K562 (cell line): ENCODE data around the gene LAMTOR4. TPM values are rescaled to one million over a fixed set of nuclear protein-coding genes. Genes with fewer than 3 reads are reported as not detected.

Experiments
- KDM4B ChIP-seq, 2 experiments: fragments of 450-650 bp in 1 of 2; sonication (generic) in 1 of 2; IDR thresholded peaks; 2 replicates each; pipeline ENCODE4 v1.6.1; 2016 to 2017; ENCODE audit warnings: borderline replicate concordance in 2 of 2, antibody characterized with exemption in 1 of 2, low read depth in 1 of 2, mild to moderate bottlenecking in 1 of 2
- MCM3 ChIP-seq: fragments of 450-650 bp; IDR thresholded peaks from 2 replicates; pipeline ENCODE4 v1.6.1; 2016
- NR2C2 ChIP-seq, 2 experiments: fragments of 200-800 bp in 1 of 2; sonication (Bioruptor generic) in 1 of 2; sonication (generic) in 1 of 2; formaldehyde crosslinking in 1 of 2; IDR thresholded peaks; 2 replicates each; pipeline versions ENCODE4 v1.6.1 to v1.8.0; 2016 to 2022; ENCODE audit warnings: mild to moderate bottlenecking in 1 of 2, missing compliant biosample characterization in 1 of 2, missing genetic modification characterization in 1 of 2, missing genetic modification reagents in 1 of 2
- PTTG1 ChIP-seq: fragments of 450-650 bp; IDR thresholded peaks from 2 replicates; pipeline ENCODE4 v1.6.1; 2016; ENCODE audit warnings: low read depth, mild to moderate bottlenecking, missing genetic modification characterization, missing compliant biosample characterization
- PURB ChIP-seq: sonication (generic); formaldehyde crosslinking; IDR thresholded peaks from 2 replicates; pipeline ENCODE4 v1.9.0; 2021; ENCODE audit warnings: low read depth, mild to moderate bottlenecking, missing genetic modification reagents
- RBM15 ChIP-seq: fragments of 200-400 bp; formaldehyde crosslinking; IDR thresholded peaks from 2 replicates; pipeline ENCODE4 v1.6.1; 2018; ENCODE audit warnings: mild to moderate bottlenecking, low read length, moderate library complexity; ENCODE audit not compliant: insufficient read depth
- RBM39 ChIP-seq: fragments of 200-400 bp; formaldehyde crosslinking; optimal IDR thresholded peaks from 2 replicates; pipeline ENCODE3; 2018; ENCODE audit warnings: low read depth, low read length
- RFX7 ChIP-seq: fragments of 250-450 bp; sonication (Bioruptor Pico); IDR thresholded peaks from 2 replicates; pipeline ENCODE4 v1.5.1; 2021; ENCODE audit warnings: mild to moderate bottlenecking
- ZFX ChIP-seq: sonication (generic); formaldehyde crosslinking; IDR thresholded peaks from 2 replicates; pipeline ENCODE4 v1.8.0; 2022; ENCODE audit warnings: mild to moderate bottlenecking, missing genetic modification reagents, moderate library complexity
- ZNF431 ChIP-seq: sonication (generic); formaldehyde crosslinking; IDR thresholded peaks from 2 replicates; pipeline ENCODE4 v1.8.0; 2022; ENCODE audit warnings: mild to moderate bottlenecking, missing genetic modification reagents
- ZNF444 ChIP-seq: fragments of 250-450 bp; sonication (Bioruptor Pico); IDR thresholded peaks from 2 replicates; pipeline ENCODE4 v1.4.0; 2020; ENCODE audit warnings: mild to moderate bottlenecking, moderate library complexity
- ZNF778 ChIP-seq: fragments of 450-650 bp; formaldehyde crosslinking; IDR thresholded peaks from 2 replicates; pipeline ENCODE4 v1.4.0; 2020; ENCODE audit warnings: mild to moderate bottlenecking, moderate library complexity
- polyA plus RNA-seq, 8 experiments: library from polyadenylated mRNA; depleted of rRNA in 4 of 8; stranded (reverse) in 5 of 8; unstranded in 3 of 8; fragments of >200 nt; fragmentation: Nextera tagmentation in 2 of 8; fragmentation: Illumina TruSeq in 1 of 8; extraction: Ambion mirVana in 2 of 8; extraction: Trizol in 1 of 8; gene quantifications; 2 replicates each; pipeline versions ENCODE4 v1.2.1 to v1.2.3, GENCODE V29; 2011 to 2014; ENCODE audit warnings: inconsistent platforms in 1 of 8, missing spikeins in 1 of 8
- total RNA-seq, 7 experiments: library from RNA; depleted of rRNA in 6 of 7; stranded (reverse); fragments of >200 nt in 6 of 7; fragmentation: Illumina TruSeq in 2 of 7; extraction: Trizol in 2 of 7; gene quantifications; 2 replicates each; pipeline versions ENCODE4 v1.2.1 to v1.2.3, GENCODE V29; 2011 to 2021; ENCODE audit warnings: low replicate concordance in 1 of 7
- TF ChIP-seq, protein P1 (sequence below), 2 experiments: fragments of 450-650 bp; IDR thresholded peaks; 2 replicates each; pipeline ENCODE4 v1.6.1; 2016; ENCODE audit warnings: mild to moderate bottlenecking in 2 of 2, borderline replicate concordance in 1 of 2, low read depth in 1 of 2, moderate library complexity in 1 of 2
- TF ChIP-seq, protein P2 (sequence below): sonication (generic); formaldehyde crosslinking; IDR thresholded peaks from 2 replicates; pipeline ENCODE4 v1.9.0; 2022; ENCODE audit warnings: mild to moderate bottlenecking, missing genetic modification reagents
- TF ChIP-seq, protein P3 (sequence below): fragments of 450-650 bp; IDR thresholded peaks from 2 replicates; pipeline ENCODE4 v1.6.1; 2018; ENCODE audit warnings: mild to moderate bottlenecking, low read depth; ENCODE audit not compliant: partially characterized antibody

The LAMTOR4 gene
- total and polyA plus RNA-seq, 9 of the 15 experiments (the other 6 are each of a cell fraction or from before 2014, with no cell fraction given) = 79.6 to 314 (median 195) TPM

DNA sequence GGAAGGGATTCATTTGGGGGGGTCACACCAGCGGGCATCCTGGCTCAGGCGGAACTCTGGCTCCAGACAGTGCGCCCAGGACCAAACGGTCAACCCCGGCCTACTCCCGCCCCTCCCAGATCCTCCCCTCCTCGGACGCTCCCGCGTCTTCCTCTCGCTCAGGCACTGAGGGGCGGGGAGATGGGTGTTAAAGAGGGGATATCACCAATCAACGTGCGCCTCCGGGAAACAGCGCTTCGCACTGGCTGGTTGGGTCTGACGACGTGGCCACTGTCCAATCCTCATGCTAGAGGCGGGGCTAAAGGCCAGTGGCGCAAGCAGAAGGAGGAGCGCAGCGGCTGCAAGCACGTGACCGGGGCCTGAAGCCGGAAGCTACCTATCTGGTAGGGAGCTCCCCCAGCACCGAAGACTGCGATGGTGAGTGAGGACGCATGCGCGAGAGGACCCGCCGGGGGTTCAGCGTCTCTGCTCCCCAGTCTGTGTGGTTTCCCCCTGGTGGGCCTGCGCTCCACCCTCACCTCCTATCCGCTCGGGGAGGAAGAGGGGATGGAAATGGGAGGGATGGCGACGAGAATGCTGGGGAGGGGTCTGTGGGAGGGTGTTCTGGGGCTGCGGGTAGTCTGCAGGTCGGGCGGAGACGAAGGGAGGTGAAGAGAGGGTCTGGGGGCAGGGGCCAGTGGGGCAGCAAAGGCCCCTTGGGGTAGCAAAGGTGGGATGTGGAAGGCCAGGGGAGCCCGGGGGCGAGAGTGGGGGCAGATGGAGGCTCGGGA lies at the start of gene LAMTOR4 (continued):
- TF ChIP-seq ZFX (CRISPR knock-in tag) (peak; percentile 71), PURB (CRISPR knock-in tag) (no peak), ZNF444 (CRISPR knock-in tag) (no peak), RBM39 (no peak), KDM4B (IDR thresholded peaks at IDR 0.05; ENCODE audit: borderline replicate concordance in 2 of 2, low read depth in 1 of 2) (peak in 1 of 2 experiments; percentile 71; a peak in 1 of 4 replicates), RFX7 (CRISPR knock-in tag) (no peak), ZNF431 (CRISPR knock-in tag) (no peak), MCM3 (no peak), NR2C2 (CRISPR knock-in tag; IDR thresholded peaks at IDR 0.05) (no peak), NR2C2 (tag; IDR thresholded peaks at IDR 0.05) (no peak), RBM15 (no peak), PTTG1 (no peak), ZNF778 (CRISPR knock-in tag) (no peak)
- TF ChIP-seq, protein P1, sequence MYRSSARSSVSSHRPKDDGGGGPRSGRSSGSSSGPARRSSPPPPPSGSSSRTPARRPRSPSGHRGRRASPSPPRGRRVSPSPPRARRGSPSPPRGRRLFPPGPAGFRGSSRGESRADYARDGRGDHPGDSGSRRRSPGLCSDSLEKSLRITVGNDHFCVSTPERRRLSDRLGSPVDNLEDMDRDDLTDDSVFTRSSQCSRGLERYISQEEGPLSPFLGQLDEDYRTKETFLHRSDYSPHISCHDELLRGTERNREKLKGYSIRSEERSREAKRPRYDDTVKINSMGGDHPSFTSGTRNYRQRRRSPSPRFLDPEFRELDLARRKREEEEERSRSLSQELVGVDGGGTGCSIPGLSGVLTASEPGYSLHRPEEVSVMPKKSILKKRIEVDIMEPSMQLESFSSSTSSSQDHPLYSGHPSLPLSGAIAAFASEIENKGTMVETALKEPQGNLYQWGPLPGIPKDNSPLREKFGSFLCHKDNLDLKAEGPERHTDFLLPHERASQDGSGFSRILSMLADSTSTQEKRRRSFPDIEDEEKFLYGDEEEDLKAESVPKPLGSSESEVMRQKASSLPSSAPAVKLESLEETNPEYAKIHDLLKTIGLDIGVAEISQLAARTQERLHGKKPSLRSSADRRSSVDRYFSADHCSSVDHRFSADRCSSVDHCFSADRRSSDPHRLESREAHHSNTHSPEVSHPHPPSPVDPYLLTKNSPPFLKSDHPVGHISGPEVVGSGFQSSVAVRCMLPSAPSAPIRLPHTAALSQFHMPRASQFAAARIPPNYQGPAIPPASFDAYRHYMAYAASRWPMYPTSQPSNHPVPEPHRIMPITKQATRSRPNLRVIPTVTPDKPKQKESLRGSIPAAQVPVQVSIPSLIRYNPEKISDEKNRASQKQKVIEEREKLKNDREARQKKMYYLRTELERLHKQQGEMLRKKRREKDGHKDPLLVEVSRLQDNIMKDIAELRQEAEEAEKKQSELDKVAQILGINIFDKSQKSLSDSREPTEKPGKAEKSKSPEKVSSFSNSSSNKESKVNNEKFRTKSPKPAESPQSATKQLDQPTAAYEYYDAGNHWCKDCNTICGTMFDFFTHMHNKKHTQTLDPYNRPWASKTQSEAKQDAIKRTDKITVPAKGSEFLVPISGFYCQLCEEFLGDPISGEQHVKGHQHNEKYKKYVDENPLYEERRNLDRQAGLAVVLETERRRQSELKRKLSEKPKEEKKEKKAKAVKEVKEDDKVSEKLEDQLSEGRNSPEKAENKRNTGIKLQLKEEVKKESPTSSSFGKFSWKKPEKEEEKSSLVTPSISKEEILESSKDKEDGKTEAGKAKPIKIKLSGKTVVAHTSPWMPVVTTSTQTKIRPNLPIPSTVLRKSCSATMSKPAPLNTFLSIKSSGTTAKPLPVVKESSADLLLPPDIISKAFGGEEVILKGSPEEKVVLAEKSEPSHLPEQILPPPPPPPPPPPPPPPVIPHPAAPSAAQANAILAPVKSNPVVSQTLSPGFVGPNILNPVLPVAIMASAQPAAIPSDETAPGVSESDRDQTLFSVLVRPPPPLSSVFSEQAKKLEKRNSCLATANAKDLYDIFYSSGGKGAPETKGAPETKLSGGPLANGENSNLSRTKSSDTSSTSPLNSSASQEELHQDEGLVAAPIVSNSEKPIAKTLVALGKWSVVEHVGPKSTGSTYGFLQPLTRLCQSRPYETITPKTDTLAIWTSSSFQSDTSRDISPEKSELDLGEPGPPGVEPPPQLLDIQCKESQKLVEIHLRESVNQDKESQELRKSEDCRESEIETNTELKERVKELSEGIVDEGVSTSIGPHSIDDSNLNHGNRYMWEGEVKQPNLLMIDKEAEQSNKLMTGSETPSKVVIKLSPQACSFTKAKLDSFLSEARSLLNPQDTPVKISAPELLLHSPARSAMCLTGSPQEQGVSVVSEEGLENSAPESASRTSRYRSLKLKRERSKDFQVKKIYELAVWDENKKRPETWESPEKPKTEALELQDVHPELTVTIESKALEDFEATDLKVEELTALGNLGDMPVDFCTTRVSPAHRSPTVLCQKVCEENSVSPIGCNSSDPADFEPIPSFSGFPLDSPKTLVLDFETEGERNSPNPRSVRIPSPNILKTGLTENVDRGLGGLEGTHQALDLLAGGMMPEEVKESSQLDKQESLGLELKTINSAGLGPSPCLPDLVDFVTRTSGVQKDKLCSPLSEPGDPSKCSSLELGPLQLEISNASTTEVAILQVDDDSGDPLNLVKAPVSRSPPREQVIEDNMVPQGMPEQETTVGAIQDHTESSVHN (IDR thresholded peaks at IDR 0.05; ENCODE audit: borderline replicate concordance in 1 of 2, low read depth in 1 of 2) = no peak
- TF ChIP-seq, protein P2, sequence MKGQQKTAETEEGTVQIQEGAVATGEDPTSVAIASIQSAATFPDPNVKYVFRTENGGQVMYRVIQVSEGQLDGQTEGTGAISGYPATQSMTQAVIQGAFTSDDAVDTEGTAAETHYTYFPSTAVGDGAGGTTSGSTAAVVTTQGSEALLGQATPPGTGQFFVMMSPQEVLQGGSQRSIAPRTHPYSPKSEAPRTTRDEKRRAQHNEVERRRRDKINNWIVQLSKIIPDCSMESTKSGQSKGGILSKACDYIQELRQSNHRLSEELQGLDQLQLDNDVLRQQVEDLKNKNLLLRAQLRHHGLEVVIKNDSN = peak; percentile 98
- TF ChIP-seq, protein P3, sequence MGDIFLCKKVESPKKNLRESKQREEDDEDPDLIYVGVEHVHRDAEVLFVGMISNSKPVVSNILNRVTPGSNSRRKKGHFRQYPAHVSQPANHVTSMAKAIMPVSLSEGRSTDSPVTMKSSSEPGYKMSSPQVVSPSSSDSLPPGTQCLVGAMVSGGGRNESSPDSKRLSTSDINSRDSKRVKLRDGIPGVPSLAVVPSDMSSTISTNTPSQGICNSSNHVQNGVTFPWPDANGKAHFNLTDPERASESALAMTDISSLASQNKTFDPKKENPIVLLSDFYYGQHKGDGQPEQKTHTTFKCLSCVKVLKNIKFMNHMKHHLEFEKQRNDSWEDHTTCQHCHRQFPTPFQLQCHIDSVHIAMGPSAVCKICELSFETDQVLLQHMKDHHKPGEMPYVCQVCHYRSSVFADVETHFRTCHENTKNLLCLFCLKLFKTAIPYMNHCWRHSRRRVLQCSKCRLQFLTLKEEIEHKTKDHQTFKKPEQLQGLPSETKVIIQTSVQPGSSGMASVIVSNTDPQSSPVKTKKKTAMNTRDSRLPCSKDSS = no peak
